Lung (tissue), 12 donors: ENCODE measurements around the gene P3H2. TPM values are rescaled to one million over a fixed set of nuclear protein-coding genes. Genes with fewer than 3 reads are reported as not detected.

ENCODE experiments used
- ATAC-seq: fragments of 200-7000 bp; cut with Tn5 transposase; one replicate; pipeline ENCODE4 v1.9.1; 2020; ENCODE audit warnings: moderate number of reproducible peaks; ENCODE audit not compliant: insufficient read depth, low FRiP score
- DNase-seq, 3 donors: peaks; one replicate each; pipeline ENCODE4 v3.0.0-alpha.2; 2013 to 2017
- H3K27ac ChIP-seq, 2 donors: one replicate each; pipeline ENCODE4 v1.5.1; 2013; ENCODE audit warnings: mild to moderate bottlenecking in 2 of 2, moderate library complexity in 2 of 2, control low read depth in 1 of 2, inconsistent platforms in 1 of 2, low read depth in 1 of 2, low read length in 1 of 2
- H3K27me3 ChIP-seq, 3 donors: one replicate each; pipeline ENCODE4 v1.5.1; 2013; ENCODE audit warnings: low read length in 2 of 3; ENCODE audit not compliant: control insufficient read depth in 3 of 3, insufficient read depth in 3 of 3
- H3K36me3 ChIP-seq, 4 donors: one replicate each; pipeline ENCODE4 v1.5.1; 2013; ENCODE audit warnings: low read length in 4 of 4, mild to moderate bottlenecking in 1 of 4, moderate library complexity in 1 of 4; ENCODE audit not compliant: control insufficient read depth in 4 of 4, insufficient read depth in 4 of 4
- H3K4me1 ChIP-seq, 5 donors: one replicate each; pipeline ENCODE4 v1.5.1; 2013; ENCODE audit warnings: low read length in 5 of 5, mild to moderate bottlenecking in 2 of 5, moderate library complexity in 1 of 5; ENCODE audit not compliant: control insufficient read depth in 5 of 5, insufficient read depth in 5 of 5
- H3K4me3 ChIP-seq: one replicate; pipeline ENCODE4 v1.5.1; 2013; ENCODE audit warnings: mild to moderate bottlenecking, control low read depth, moderate library complexity
- H3K9ac ChIP-seq, 2 donors: one replicate each; pipeline ENCODE4 v1.5.1; 2013; ENCODE audit warnings: low read length in 2 of 2, control low read depth in 1 of 2; ENCODE audit not compliant: insufficient read depth in 1 of 2
- H3K9me3 ChIP-seq, 4 donors: one replicate each; pipeline ENCODE4 v1.5.1; 2013; ENCODE audit warnings: low read length in 3 of 4, mild to moderate bottlenecking in 1 of 4, moderate library complexity in 1 of 4; ENCODE audit not compliant: control insufficient read depth in 4 of 4, insufficient read depth in 3 of 4
- WGBS, 2 donors: extraction: QIAGEN DNeasy Blood & Tissue Kit; methylation state at CpG; one replicate each; pipeline ENCODE4 v1.1.7; 2013; 5-methylcytosine and 5-hydroxymethylcytosine counted together
- polyA plus RNA-seq, 2 donors: library from polyadenylated mRNA; stranded (reverse); fragments of 200-250 nt; gene quantifications; one replicate each; pipeline ENCODE4 v1.2.1, GENCODE V29; 2013
- total RNA-seq, 2 donors: library from RNA; depleted of rRNA in 1 of 2; stranded (reverse); fragments of >200 nt in 1 of 2; gene quantifications; one replicate each; pipeline ENCODE4 v1.2.1, GENCODE V29; 2014 to 2021
- TF ChIP-seq, protein P1 (sequence below): IDR thresholded peaks from 2 replicates; pipeline ENCODE4 v1.5.1; 2012; ENCODE audit warnings: mild to moderate bottlenecking; ENCODE audit errors: control extremely low read depth, extremely low read depth
- donor health status: control.
- donor health status: control.
- donor health status: Bipolar disorder and iron deficiency.
- donor health status: healthy.
- donor health status: DM: yes; HTN: yes; CAD: no.

The P3H2 gene
- total and polyA plus RNA-seq, 4 donors, result 18.6 to 59.9 (median 40.6) TPM

DNA sequence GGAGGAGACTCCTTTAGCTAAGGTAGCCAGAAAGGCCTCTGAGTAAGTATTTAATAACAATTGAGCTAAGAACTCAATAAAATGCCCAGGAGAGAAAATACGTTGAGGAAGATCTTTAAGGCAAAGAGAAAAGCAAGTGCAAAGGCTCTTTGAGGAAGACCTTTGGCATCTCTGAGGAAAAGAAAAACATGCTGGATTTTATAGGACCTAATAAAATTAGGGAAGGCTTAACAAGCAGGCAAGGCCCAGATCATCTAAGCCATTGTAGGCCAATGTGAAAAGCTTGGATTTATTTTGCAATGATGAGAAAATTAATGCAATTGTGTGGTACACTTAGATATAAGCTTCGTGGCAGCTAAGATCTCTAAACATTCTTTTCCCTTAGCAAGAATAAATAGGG lies 75.7 kb downstream of the P3H2 start:
- Histone ChIP-seq H3K27ac (no peak overlapping the region), H3K9me3 (no peaks in the 10 kb centered on the region), H3K27me3 (no peaks in the 10 kb centered on the region), H3K36me3 (no peaks in the 10 kb centered on the region), H3K4me1 (no peaks in the 10 kb centered on the region), H3K4me3 (no peak overlapping the region), H3K9ac (no peak overlapping the region)
- DNase-seq (no peak), ATAC-seq (no peak)
- TF ChIP-seq, protein P1, sequence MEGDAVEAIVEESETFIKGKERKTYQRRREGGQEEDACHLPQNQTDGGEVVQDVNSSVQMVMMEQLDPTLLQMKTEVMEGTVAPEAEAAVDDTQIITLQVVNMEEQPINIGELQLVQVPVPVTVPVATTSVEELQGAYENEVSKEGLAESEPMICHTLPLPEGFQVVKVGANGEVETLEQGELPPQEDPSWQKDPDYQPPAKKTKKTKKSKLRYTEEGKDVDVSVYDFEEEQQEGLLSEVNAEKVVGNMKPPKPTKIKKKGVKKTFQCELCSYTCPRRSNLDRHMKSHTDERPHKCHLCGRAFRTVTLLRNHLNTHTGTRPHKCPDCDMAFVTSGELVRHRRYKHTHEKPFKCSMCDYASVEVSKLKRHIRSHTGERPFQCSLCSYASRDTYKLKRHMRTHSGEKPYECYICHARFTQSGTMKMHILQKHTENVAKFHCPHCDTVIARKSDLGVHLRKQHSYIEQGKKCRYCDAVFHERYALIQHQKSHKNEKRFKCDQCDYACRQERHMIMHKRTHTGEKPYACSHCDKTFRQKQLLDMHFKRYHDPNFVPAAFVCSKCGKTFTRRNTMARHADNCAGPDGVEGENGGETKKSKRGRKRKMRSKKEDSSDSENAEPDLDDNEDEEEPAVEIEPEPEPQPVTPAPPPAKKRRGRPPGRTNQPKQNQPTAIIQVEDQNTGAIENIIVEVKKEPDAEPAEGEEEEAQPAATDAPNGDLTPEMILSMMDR, result no peak
- WGBS, 2 donors, result 79 to 88% methylated on average over 2 of the region's 2 CpGs

DNA sequence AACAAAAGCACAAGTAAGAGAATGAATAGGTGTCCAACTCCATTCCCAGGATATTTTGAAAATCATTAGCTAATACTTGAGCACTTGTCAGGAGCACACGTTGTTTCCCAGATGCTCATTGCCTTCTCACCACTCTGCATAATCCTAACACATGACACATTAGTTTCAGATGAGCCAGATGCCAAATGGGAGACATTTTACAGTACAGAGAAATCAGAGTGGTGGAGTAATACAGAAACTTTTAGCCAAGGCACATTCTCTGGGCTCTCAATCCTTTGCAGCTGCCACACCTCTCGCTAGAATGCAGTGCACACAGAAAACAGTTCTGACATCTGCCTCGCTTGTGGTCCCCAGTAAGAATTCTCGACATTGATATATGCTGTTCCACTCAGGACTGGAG lies 76.6 kb downstream of the P3H2 start:
- Histone ChIP-seq H3K4me3 (no peak overlapping the region), H3K9me3 (no peaks in the 10 kb centered on the region), H3K27ac (no peak overlapping the region), H3K9ac (no peak overlapping the region), H3K4me1 (no peaks in the 10 kb centered on the region), H3K36me3 (no peaks in the 10 kb centered on the region), H3K27me3 (no peaks in the 10 kb centered on the region)
- WGBS, 2 donors, result 61 to 81% methylated on average over 4 of the region's 4 CpGs
- no peak for ATAC-seq
- DNase-seq, result no peak
- TF ChIP-seq, protein P1, result no peak

DNA sequence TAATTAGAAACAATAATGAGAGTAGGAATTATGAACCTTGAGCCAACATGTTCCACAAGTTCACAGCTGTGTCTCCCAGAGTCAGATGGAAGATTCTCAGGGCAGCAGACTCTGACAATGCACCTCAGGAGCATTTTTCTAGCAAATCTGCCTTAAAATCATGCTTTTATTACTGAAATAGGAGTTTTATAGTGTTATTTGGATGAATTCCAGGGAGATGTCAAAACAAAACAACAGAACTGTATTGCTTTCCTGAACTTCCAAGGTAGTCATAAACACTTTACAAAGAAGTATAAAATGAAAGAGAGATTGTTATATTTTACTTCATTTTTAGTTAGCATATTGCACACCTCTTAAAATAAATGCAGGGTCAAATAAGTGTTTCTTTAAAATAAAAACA lies 77.0 kb downstream of the P3H2 start:
- DNase-seq (no peak), ATAC-seq (no peak)
- Histone ChIP-seq H3K9me3 (no peaks in the 10 kb centered on the region), H3K27ac (no peak overlapping the region), H3K4me1 (no peaks in the 10 kb centered on the region), H3K27me3 (no peaks in the 10 kb centered on the region), H3K36me3 (no peaks in the 10 kb centered on the region), H3K4me3 (no peak overlapping the region), H3K9ac (no peak overlapping the region)
- TF ChIP-seq, protein P1, result no peak

DNA sequence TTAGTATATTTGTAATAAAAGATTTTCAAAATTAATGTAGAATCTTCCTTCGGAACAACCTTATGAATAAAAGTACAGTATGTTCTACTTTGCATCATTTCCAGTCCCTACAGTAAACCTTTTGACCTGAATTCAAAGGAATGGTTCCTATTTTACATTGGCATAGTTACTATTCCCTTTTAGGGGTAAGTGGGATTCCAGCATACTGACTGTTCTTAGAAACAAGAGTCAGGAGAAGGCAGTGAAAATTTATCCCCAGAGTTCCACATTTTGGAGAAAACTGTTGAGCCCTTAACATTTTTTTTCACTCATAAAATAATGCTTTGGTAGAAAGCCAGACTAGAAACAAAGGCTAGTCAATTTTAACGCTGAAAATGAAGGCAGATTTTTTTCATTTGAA lies 78.1 kb downstream of the P3H2 start:
- no peak overlapping the region for H3K9ac ChIP-seq
- no peaks in the 10 kb centered on the region for H3K9me3 ChIP-seq
- H3K36me3 ChIP-seq, result no peaks in the 10 kb centered on the region
- no peak for ATAC-seq
- no peaks in the 10 kb centered on the region for H3K27me3 ChIP-seq
- H3K4me1 ChIP-seq, result peaks cover 0 to 2% (median 0%) of the 10 kb centered on the region in 5 donors
- TF ChIP-seq, protein P1, result no peak
- DNase-seq, result no peak
- no peak overlapping the region for H3K27ac ChIP-seq
- H3K4me3 ChIP-seq, result no peak overlapping the region
- WGBS, 2 donors, result 72 to 81% methylated on average over 2 of the region's 2 CpGs
